ENCODE measurements around the gene DEFB108B. TPM values are rescaled to one million over a fixed set of nuclear protein-coding genes. Genes with fewer than 3 reads are reported as not detected.
"Not testable (repeated sequence)": the region's sequence is repeated elsewhere in the genome, so short reads cannot be mapped to it uniquely, and the experiment has no call there.

DEFB108B gene
- total and polyA plus RNA-seq, 7 experiments from 2014 or later = not detected

GRCh38 chr11:71796781-71797180 is 36.2 kb upstream of the DEFB108B start:
- H3K4me1 Mint-ChIP-seq = peaks cover 0 to 21% (median 15%) of the 10 kb centered on the region in 7 donors
- intact Hi-C loops (cut with micrococcal nuclease); H3K9me3 Mint-ChIP-seq; H3K27me3 ChIP-seq (ENCODE audit: control insufficient read depth in 2 of 2, insufficient read depth in 2 of 2, low read length in 2 of 2); ATAC-seq; H3K4me1 ChIP-seq (ENCODE audit: control insufficient read depth in 2 of 2, insufficient read depth in 2 of 2, low read length in 2 of 2); H3K36me3 Mint-ChIP-seq; DNase-seq; H3K36me3 ChIP-seq (ENCODE audit: control insufficient read depth in 2 of 3, insufficient read depth in 3 of 3, low read length in 3 of 3); H3K4me3 Mint-ChIP-seq; H3K4me3 ChIP-seq (ENCODE audit: low read length); H3K27me3 Mint-ChIP-seq; H3K27ac Mint-ChIP-seq; H3K9me3 ChIP-seq (ENCODE audit: control insufficient read depth in 2 of 3, low read length in 3 of 3); H3K27ac ChIP-seq (ENCODE audit: low read depth, low read length); POLR2A ChIA-PET: not testable (repeated sequence)
- CTCF ChIA-PET = interaction anchor here (1.3 kb wide), 1 partner anchor 17 kb away, joined by 3 read pairs; no protein-coding TSS in a partner anchor

GRCh38 chr11:71799556-71800128 is 33.4 kb upstream of the DEFB108B start:
- H3K4me3 Mint-ChIP-seq; H3K27ac ChIP-seq (ENCODE audit: low read depth, low read length); H3K27me3 Mint-ChIP-seq; H3K36me3 ChIP-seq (ENCODE audit: control insufficient read depth in 2 of 3, insufficient read depth in 3 of 3, low read length in 3 of 3); H3K9me3 ChIP-seq (ENCODE audit: control insufficient read depth in 2 of 3, low read length in 3 of 3); ATAC-seq; H3K9me3 Mint-ChIP-seq; H3K36me3 Mint-ChIP-seq; H3K4me1 ChIP-seq (ENCODE audit: control insufficient read depth in 2 of 2, insufficient read depth in 2 of 2, low read length in 2 of 2); POLR2A ChIA-PET; DNase-seq; H3K27me3 ChIP-seq (ENCODE audit: control insufficient read depth in 2 of 2, insufficient read depth in 2 of 2, low read length in 2 of 2); H3K4me3 ChIP-seq (ENCODE audit: low read length); H3K27ac Mint-ChIP-seq: not testable (repeated sequence)
- CTCF ChIA-PET = interaction anchor here (1.3 kb wide), 1 partner anchor 14 kb away, joined by 13 read pairs; no protein-coding TSS in a partner anchor
- intact Hi-C loops (cut with micrococcal nuclease) = loop anchor here (1.0 to 5.0 kb wide), 4 partner anchors 7 to 633 kb away; partner anchors contain the start of genes CLPB (in 1 of the 2) and NADSYN1 (in 1 of the 2)
- peaks cover 0 to 16% (median 9%) of the 10 kb centered on the region in 7 donors for H3K4me1 Mint-ChIP-seq

GRCh38 chr11:71800335-71800953 is 32.6 kb upstream of the DEFB108B start:
- H3K9me3 Mint-ChIP-seq = not testable (repeated sequence)
- ATAC-seq = peak; percentile 73

GRCh38 chr11:71801026-71801425 is 32.0 kb upstream of the DEFB108B start:
- H3K4me3 Mint-ChIP-seq; H3K4me3 ChIP-seq (ENCODE audit: low read length); H3K36me3 ChIP-seq (ENCODE audit: control insufficient read depth in 2 of 3, insufficient read depth in 3 of 3, low read length in 3 of 3); ATAC-seq; H3K27ac ChIP-seq (ENCODE audit: low read depth, low read length); DNase-seq; H3K9me3 ChIP-seq (ENCODE audit: control insufficient read depth in 2 of 3, low read length in 3 of 3); H3K9me3 Mint-ChIP-seq; H3K4me1 ChIP-seq (ENCODE audit: control insufficient read depth in 2 of 2, insufficient read depth in 2 of 2, low read length in 2 of 2); POLR2A ChIA-PET; H3K36me3 Mint-ChIP-seq; H3K27me3 ChIP-seq (ENCODE audit: control insufficient read depth in 2 of 2, insufficient read depth in 2 of 2, low read length in 2 of 2); H3K27me3 Mint-ChIP-seq: not testable (repeated sequence)
- CTCF ChIA-PET = interaction anchor here (0.7 to 1.3 kb wide), 2 partner anchors 11 to 13 kb away, joined by 3 to 13 read pairs; no protein-coding TSS in a partner anchor
- H3K27ac Mint-ChIP-seq = peak overlapping the region in 2 of 9 donors; percentile 61 to 82
- peaks cover 0 to 16% (median 9%) of the 10 kb centered on the region in 7 donors for H3K4me1 Mint-ChIP-seq
- intact Hi-C loops (cut with micrococcal nuclease) = loop anchor here in 1 of 2 donors (5.0 kb wide), 2 partner anchors 349 to 631 kb away; partner anchors contain the start of genes CLPB and NADSYN1

More at GRCh38 chr11:71800335-71800953, 32.6 kb upstream of the DEFB108B start:
- H3K36me3 ChIP-seq (ENCODE audit: control insufficient read depth in 2 of 3, insufficient read depth in 3 of 3, low read length in 3 of 3); H3K27me3 ChIP-seq (ENCODE audit: control insufficient read depth in 2 of 2, insufficient read depth in 2 of 2, low read length in 2 of 2); POLR2A ChIA-PET; H3K27ac ChIP-seq (ENCODE audit: low read depth, low read length); H3K27me3 Mint-ChIP-seq; H3K4me1 ChIP-seq (ENCODE audit: control insufficient read depth in 2 of 2, insufficient read depth in 2 of 2, low read length in 2 of 2); H3K9me3 ChIP-seq (ENCODE audit: control insufficient read depth in 2 of 3, low read length in 3 of 3); H3K36me3 Mint-ChIP-seq; H3K4me3 ChIP-seq (ENCODE audit: low read length): not testable (repeated sequence)
- intact Hi-C loops (cut with micrococcal nuclease) = loop anchor here (1.0 to 5.0 kb wide), 4 partner anchors 8 to 632 kb away; partner anchors contain the start of genes CLPB (in 1 of the 2) and NADSYN1 (in 1 of the 2)
- peak; percentile 79 to 92 (median 89) for DNase-seq
- peak overlapping the region in 1 of 10 donors; percentile 26 for H3K4me3 Mint-ChIP-seq
- H3K4me1 Mint-ChIP-seq = peaks cover 0 to 16% (median 9%) of the 10 kb centered on the region in 7 donors
- CTCF ChIA-PET = interaction anchor here (0.7 to 1.3 kb wide), 2 partner anchors 12 to 13 kb away, joined by 3 to 13 read pairs; no protein-coding TSS in a partner anchor
- H3K27ac Mint-ChIP-seq = peak overlapping the region in 7 of 9 donors; percentile 46 to 83 (median 69)

GRCh38 chr11:71802874-71803273 is 30.1 kb upstream of the DEFB108B start:
- intact Hi-C loops (cut with micrococcal nuclease) = loop anchor here in 1 of 2 donors (5.0 kb wide), 2 partner anchors 351 to 629 kb away; partner anchors contain the start of genes CLPB and NADSYN1
- CTCF ChIA-PET = interaction anchor here (0.6 kb wide), 1 partner anchor 16 kb away, joined by 4 read pairs; no protein-coding TSS in a partner anchor

GRCh38 chr11:71804158-71804947 is 28.6 kb upstream of the DEFB108B start:
- H3K27me3 ChIP-seq (ENCODE audit: control insufficient read depth in 2 of 2, insufficient read depth in 2 of 2, low read length in 2 of 2); H3K9me3 Mint-ChIP-seq; H3K27ac ChIP-seq (ENCODE audit: low read depth, low read length); CTCF ChIA-PET; H3K4me1 ChIP-seq (ENCODE audit: control insufficient read depth in 2 of 2, insufficient read depth in 2 of 2, low read length in 2 of 2); H3K4me3 Mint-ChIP-seq; POLR2A ChIA-PET; H3K27me3 Mint-ChIP-seq; H3K27ac Mint-ChIP-seq; ATAC-seq; H3K36me3 Mint-ChIP-seq; DNase-seq; H3K36me3 ChIP-seq (ENCODE audit: control insufficient read depth in 2 of 3, insufficient read depth in 3 of 3, low read length in 3 of 3); H3K9me3 ChIP-seq (ENCODE audit: control insufficient read depth in 2 of 3, low read length in 3 of 3); H3K4me3 ChIP-seq (ENCODE audit: low read length): not testable (repeated sequence)
- H3K4me1 Mint-ChIP-seq = peaks cover 0 to 14% (median 9%) of the 10 kb centered on the region in 7 donors
- intact Hi-C loops (cut with micrococcal nuclease) = loop anchor here in 1 of 2 donors (5.0 kb wide), 2 partner anchors 352 to 628 kb away; partner anchors contain the start of genes CLPB and NADSYN1

More at GRCh38 chr11:71802874-71803273, 30.1 kb upstream of the DEFB108B start:
- H3K4me1 ChIP-seq (ENCODE audit: control insufficient read depth in 2 of 2, insufficient read depth in 2 of 2, low read length in 2 of 2); H3K9me3 ChIP-seq (ENCODE audit: control insufficient read depth in 2 of 3, low read length in 3 of 3); H3K36me3 ChIP-seq (ENCODE audit: control insufficient read depth in 2 of 3, insufficient read depth in 3 of 3, low read length in 3 of 3); H3K27ac ChIP-seq (ENCODE audit: low read depth, low read length); DNase-seq; H3K4me3 Mint-ChIP-seq; H3K36me3 Mint-ChIP-seq; H3K27ac Mint-ChIP-seq; H3K4me3 ChIP-seq (ENCODE audit: low read length); POLR2A ChIA-PET; H3K9me3 Mint-ChIP-seq; H3K27me3 ChIP-seq (ENCODE audit: control insufficient read depth in 2 of 2, insufficient read depth in 2 of 2, low read length in 2 of 2); ATAC-seq; H3K27me3 Mint-ChIP-seq: not testable (repeated sequence)
- H3K4me1 Mint-ChIP-seq = peaks cover 0 to 16% (median 9%) of the 10 kb centered on the region in 7 donors
